ENCODE measurements around the gene USP38.

Gene USP38

DNA sequence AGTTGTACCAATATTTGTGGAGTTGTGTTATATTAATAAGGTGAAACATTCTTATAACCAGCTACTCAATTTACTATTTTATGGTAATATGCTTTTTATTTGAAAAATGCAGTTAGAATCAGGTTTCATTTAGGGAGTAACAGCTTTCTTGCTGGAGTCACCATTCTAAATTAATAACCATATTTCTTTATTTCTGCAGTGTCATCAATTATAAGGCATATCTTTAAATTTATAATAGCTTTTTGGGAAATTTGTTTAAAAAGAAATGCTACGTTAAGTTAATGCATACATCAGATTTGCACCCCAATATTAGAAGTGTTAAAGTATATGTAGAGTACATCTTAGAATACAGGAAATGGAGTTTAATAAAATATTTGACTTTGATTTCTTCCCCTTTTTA lies 18.9 kb downstream of the USP38 start:
- CTCF ChIA-PET: interaction anchor here (1.5 to 8.3 kb wide), 7 partner anchors 11 to 287 kb away, joined by 4 to 58 read pairs (median 11); no protein-coding TSS in a partner anchor
- POLR2A ChIA-PET: no interaction called here
- TF ChIP-seq, protein P1, sequence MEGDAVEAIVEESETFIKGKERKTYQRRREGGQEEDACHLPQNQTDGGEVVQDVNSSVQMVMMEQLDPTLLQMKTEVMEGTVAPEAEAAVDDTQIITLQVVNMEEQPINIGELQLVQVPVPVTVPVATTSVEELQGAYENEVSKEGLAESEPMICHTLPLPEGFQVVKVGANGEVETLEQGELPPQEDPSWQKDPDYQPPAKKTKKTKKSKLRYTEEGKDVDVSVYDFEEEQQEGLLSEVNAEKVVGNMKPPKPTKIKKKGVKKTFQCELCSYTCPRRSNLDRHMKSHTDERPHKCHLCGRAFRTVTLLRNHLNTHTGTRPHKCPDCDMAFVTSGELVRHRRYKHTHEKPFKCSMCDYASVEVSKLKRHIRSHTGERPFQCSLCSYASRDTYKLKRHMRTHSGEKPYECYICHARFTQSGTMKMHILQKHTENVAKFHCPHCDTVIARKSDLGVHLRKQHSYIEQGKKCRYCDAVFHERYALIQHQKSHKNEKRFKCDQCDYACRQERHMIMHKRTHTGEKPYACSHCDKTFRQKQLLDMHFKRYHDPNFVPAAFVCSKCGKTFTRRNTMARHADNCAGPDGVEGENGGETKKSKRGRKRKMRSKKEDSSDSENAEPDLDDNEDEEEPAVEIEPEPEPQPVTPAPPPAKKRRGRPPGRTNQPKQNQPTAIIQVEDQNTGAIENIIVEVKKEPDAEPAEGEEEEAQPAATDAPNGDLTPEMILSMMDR (IDR thresholded peaks at IDR 0.05; ENCODE audit: insufficient read depth, low read length, missing control alignments): no peak
- no peak for DNase-seq (ENCODE audit: low read depth, low spot score)
- H3K4me3 ChIP-seq (ENCODE audit: low read depth, low read length): no peak overlapping the region

DNA sequence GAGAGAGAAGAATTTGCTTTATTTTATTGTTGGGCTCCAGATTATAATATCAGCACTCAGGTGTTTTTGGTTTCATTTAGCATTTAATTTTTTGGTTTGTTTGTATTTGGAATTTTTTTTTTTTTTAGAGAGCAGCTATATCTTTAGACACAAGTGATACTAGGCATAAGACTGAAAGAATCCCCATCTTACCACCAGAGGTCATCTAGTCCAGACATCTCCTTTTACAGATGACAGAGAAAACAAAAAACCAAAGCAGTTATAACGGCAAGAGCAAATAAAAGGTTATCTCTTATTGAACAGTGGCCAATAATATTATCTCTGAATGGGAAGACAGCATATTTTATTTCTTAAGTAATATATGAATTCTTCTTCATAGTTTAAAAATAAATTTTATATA lies 22.8 kb downstream of the USP38 start:
- ChIA-PET POLR2A (no interaction called here), CTCF (interaction anchor here (0.8 to 8.3 kb wide), 5 partner anchors 9 to 304 kb away, joined by 3 to 58 read pairs (median 6); no protein-coding TSS in a partner anchor)
- no peak overlapping the region for H3K4me3 ChIP-seq (ENCODE audit: low read depth, low read length)
- DNase-seq (ENCODE audit: low read depth, low spot score): no peak
- TF ChIP-seq, protein P1 (IDR thresholded peaks at IDR 0.05; ENCODE audit: insufficient read depth, low read length, missing control alignments): peak; percentile 9

DNA sequence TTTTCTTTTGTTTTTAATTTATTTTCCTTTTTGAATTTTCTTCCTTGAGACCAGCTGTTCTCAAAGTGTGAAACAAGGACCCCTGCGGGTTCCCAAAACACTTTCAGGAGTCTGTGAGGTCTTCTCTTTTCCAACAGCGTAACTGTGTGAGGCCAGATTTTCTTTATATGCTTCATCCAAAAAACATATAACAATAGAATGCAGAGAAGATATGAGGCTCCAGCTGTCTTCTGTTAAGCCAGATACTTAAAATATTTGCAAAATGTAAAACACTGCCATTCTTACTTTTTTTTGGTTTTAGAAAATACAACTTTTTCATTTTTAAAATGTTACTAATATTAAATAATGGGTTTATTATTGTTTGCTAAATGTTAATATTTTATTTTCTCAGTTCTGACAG lies 27.8 kb downstream of the USP38 start:
- CTCF ChIA-PET: interaction anchor here (0.7 to 3.0 kb wide), 4 partner anchors 10 to 271 kb away, joined by 3 to 6 read pairs (median 4); no protein-coding TSS in a partner anchor
- TF ChIP-seq, protein P1 (IDR thresholded peaks at IDR 0.05; ENCODE audit: insufficient read depth, low read length, missing control alignments): no peak
- DNase-seq (ENCODE audit: low read depth, low spot score): no peak
- POLR2A ChIA-PET: no interaction called here
- no peak overlapping the region for H3K4me3 ChIP-seq (ENCODE audit: low read depth, low read length)

DNA sequence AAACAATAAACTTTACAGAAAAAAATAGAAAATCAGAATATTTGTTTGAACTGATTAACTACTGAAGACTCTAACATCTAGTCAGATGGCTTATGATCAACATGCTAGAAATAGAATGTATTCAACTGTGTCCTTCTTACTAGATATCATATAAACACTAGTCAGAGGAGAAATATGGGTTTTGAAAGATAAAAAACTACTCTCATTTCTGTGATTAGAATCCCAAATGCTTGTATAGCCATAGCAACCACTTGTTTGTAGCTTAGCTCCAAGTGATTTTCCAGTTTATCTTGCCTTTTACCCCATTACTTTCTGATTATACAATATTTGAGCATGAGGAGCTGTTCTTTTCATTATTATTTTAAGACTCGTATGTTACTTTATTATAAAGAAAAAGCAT lies 31.2 kb downstream of the USP38 start:
- POLR2A ChIA-PET: no interaction called here
- CTCF ChIA-PET: interaction anchor here (1.0 to 2.2 kb wide), 2 partner anchors 9 to 14 kb away, joined by 3 to 9 read pairs; no protein-coding TSS in a partner anchor
- TF ChIP-seq, protein P1 (IDR thresholded peaks at IDR 0.05; ENCODE audit: insufficient read depth, low read length, missing control alignments): no peak
- no peak overlapping the region for H3K4me3 ChIP-seq (ENCODE audit: low read depth, low read length)
- no peak for DNase-seq (ENCODE audit: low read depth, low spot score)

DNA sequence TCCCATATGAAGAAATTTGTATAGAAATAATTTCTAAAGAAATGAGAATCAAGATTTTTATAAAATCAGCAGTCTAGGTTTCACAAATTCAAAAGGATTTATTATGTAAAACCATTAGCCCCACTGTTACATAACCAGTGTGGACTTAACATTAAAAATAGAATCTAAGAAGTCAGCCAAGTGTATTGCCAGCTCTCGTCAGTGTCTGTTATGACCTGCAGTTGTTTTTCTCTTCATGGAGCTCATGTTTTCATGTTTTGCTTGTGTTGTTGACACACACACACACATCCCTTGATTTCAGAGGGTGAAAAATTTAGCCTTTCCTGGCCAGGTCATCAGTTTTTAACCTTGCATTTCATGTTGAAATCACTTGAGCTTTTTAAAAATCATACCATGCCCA lies 39.5 kb downstream of the USP38 start:
- CTCF ChIA-PET: interaction anchor here (0.7 to 1.9 kb wide), 3 partner anchors 9 to 278 kb away, joined by 3 to 7 read pairs (median 3); no protein-coding TSS in a partner anchor
- TF ChIP-seq, protein P1 (IDR thresholded peaks at IDR 0.05; ENCODE audit: insufficient read depth, low read length, missing control alignments): no peak
- POLR2A ChIA-PET: interaction anchor here (0.7 kb wide), 1 partner anchor 11 kb away, joined by 3 read pairs; no protein-coding TSS in a partner anchor
- H3K4me3 ChIP-seq (ENCODE audit: low read depth, low read length): no peak overlapping the region
- no peak for DNase-seq (ENCODE audit: low read depth, low spot score)

DNA sequence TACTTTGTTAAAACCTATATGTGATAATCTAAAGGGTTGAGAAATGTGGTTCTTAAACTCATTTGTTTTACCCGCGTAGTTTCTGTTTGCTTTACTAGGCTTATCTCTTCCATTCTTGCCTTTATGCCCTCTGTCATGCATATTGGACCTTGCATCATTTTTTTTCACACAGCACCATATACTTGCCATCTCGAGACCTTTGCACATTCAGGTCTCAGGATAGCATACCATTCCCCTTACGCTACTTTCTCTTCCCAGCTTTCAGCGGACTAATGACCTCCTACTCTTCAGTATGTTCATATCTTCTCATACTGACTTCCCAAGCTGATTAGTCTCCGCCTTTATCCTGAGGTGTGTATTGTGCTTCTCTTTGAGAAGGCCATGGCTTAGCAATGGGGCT lies 40.5 kb downstream of the USP38 start:
- no peak overlapping the region for H3K4me3 ChIP-seq (ENCODE audit: low read depth, low read length)
- TF ChIP-seq, protein P1 (IDR thresholded peaks at IDR 0.05; ENCODE audit: insufficient read depth, low read length, missing control alignments): no peak
- CTCF ChIA-PET: interaction anchor here (0.7 kb wide), 1 partner anchor 277 kb away, joined by 3 read pairs; no protein-coding TSS in a partner anchor
- DNase-seq (ENCODE audit: low read depth, low spot score): no peak
- POLR2A ChIA-PET: no interaction called here

Data from AG04449 (cell line).